GM10266 (cell line): ENCODE measurements around the gene ABCA13.

ENCODE experiments used
- DNase-seq: peaks from one replicate; pipeline ENCODE4 v3.0.0; 2012; ENCODE audit errors: extremely low spot score
- TF ChIP-seq, protein P1 (sequence below): IDR thresholded peaks from 2 replicates; pipeline ENCODE4 v1.5.1; 2012; ENCODE audit warnings: mild to moderate bottlenecking, low read depth; ENCODE audit not compliant: control insufficient read depth, insufficient read depth; ENCODE audit errors: missing control alignments

The ABCA13 gene

DNA sequence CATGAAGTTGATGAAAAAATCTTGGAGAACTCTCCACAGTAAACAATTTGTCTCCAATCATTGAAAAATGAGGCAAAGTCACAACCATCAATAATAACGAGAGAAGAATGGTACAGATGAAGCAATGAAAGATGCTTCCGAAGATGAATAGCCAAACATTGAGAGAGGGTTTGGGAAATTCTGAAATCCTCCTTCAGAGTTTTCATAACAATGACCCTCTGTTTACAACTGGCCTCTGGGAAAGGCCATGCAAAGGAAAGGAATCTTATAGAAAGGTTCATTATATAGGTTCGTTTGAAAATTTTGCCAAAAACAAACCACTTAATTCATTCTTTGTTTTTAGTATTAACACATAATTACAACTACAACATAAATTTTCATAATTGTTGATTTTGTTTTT lies 166.5 kb downstream of the ABCA13 start:
- no peak for DNase-seq
- TF ChIP-seq, protein P1, sequence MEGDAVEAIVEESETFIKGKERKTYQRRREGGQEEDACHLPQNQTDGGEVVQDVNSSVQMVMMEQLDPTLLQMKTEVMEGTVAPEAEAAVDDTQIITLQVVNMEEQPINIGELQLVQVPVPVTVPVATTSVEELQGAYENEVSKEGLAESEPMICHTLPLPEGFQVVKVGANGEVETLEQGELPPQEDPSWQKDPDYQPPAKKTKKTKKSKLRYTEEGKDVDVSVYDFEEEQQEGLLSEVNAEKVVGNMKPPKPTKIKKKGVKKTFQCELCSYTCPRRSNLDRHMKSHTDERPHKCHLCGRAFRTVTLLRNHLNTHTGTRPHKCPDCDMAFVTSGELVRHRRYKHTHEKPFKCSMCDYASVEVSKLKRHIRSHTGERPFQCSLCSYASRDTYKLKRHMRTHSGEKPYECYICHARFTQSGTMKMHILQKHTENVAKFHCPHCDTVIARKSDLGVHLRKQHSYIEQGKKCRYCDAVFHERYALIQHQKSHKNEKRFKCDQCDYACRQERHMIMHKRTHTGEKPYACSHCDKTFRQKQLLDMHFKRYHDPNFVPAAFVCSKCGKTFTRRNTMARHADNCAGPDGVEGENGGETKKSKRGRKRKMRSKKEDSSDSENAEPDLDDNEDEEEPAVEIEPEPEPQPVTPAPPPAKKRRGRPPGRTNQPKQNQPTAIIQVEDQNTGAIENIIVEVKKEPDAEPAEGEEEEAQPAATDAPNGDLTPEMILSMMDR: no peak

DNA sequence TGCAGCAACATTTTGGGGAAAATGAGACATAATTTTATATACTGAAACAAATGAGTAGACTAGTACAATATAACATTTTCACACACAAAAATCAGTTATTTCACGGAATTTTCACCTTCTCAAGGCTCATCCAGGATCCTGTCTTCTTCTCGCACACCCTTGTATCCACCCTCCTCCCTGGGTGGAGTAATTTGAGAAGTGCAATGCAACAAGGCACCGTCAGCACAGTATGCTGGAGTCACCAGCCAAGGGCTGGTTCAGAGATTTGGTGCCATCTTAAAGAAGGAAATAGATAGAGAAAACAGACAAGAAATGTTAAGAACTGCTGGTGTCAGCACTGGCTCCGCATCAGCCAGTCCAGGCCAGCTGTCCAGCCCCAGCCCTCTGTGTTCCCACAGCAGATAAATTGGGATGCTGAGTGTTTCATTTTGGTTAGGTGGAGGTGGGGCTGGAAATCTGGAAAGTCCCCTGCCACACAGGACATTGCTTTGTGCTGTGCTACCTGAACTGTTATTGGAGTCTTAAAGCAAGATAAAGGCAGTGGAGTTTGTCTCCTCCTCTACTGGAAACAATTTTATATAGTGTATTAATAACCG lies 176.1 kb downstream of the ABCA13 start:
- DNase-seq: no peak
- TF ChIP-seq, protein P1: no peak

DNA sequence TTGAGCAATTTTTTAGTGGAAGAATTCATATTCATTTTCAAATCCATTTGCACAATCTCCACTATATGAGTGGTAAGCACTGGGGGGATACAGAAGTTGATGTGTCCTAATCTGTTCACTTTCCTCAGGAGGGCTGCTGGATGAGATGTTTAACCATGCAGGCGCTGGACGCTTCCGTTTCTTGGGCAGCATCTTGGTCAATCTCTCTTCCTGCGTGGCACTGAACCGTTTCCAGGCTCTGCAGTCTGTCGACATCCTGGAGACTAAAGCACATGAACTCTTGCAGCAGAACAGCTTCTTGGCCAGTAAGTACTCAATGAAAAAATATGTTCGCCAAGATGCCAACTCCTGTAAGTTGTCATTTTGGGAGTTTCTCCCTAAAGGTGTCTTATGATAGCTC lies 179.3 kb downstream of the ABCA13 start:
- TF ChIP-seq, protein P1: no peak
- no peak for DNase-seq

DNA sequence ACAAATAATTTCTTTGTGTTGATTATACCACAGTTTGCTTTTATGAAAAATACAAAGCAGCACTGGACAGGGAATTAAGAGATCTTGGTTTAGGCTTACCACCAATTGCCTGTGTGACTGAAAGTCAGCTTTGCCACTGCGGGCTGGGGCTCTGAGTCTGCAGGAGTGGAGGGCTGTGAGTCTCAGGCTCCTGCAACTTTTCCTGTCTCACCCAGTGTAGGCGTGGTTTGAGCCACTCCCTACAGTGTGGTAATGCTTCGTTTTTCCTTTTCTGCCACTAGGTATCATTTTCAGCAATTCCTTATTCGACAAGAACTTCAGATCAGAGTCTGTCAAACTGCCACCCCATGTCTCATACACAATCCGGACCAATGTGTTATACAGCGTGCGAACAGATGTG lies 180.6 kb downstream of the ABCA13 start:
- no peak for DNase-seq
- TF ChIP-seq, protein P1: no peak

DNA sequence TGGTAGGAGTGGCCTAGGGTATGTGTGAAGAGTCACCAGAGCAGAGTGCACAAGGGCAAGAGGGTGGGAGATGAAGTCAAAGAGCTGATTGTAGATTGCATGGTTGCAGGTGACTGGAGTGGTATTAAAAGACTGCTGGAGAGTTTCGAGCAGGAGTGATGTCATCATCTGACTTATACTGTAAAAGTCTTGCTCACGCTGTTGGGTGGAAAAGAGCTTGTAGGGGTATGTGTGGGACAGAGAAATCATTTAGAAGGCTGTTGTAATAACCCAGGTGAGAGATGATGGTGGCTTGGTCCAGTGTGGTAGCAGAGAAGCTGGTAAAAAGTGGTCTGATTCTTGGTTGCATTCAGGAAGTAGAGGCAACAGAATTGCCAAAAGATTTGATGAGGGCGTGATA lies 184.1 kb downstream of the ABCA13 start:
- TF ChIP-seq, protein P1: no peak
- DNase-seq: no peak

DNA sequence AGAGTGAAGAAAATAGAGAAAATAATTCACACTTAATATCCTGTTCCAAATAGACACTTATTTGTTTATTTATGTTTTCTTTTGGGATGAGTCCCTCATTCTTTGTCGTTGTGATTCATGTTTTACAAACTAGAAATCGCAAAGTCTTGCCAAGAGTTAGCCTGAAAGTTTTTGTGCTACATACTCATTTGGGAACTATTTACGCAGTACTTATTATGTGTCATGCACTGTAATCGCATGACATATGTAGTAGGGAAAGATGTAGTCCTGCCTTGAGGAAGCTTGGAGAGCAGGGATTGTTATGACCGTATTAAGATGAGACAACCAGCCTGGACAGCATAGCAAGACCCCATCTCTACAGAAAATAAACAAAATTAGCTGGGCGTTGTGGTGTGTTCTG lies 189.3 kb downstream of the ABCA13 start:
- TF ChIP-seq, protein P1: no peak
- no peak for DNase-seq

DNA sequence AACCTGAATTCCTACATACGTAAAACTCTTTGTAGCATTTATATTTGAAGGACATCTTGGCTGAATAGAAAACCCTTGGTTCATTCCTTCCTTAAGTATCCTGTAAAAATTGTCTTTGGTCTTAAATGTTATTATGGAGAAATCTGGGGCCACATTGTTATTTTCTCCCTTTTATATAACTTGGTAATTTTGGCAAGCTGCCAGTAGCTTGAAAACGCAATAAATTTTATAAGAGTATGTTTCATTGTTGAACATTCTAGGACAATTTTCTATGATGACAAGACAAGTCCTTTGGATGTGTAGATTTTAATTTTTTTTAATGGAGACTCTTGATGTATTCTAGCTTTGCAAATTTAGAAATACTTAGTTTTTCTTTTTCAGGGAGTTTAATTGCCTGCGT lies 191.9 kb downstream of the ABCA13 start:
- TF ChIP-seq, protein P1: no peak
- DNase-seq: no peak
